Skeletal muscle cell (primary cell): ENCODE data around the gene PPFIBP2.
A peak's percentile ranks its signal among the peaks of the same experiment; 100 is the strongest.
"Not testable (repeated sequence)": the region's sequence is repeated elsewhere in the genome, so short reads cannot be mapped to it uniquely, and the experiment has no call there.

Source experiments
- DNase-seq: peaks from one replicate; pipeline ENCODE4 v3.0.0-alpha.2; 2010; ENCODE audit warnings: low read depth
- H3K4me3 ChIP-seq: 2 replicates; pipeline ENCODE4 v1.5.1; 2011; ENCODE audit warnings: low read depth, mild to moderate bottlenecking, control low read depth, low read length, moderate library complexity

The PPFIBP2 gene

DNA sequence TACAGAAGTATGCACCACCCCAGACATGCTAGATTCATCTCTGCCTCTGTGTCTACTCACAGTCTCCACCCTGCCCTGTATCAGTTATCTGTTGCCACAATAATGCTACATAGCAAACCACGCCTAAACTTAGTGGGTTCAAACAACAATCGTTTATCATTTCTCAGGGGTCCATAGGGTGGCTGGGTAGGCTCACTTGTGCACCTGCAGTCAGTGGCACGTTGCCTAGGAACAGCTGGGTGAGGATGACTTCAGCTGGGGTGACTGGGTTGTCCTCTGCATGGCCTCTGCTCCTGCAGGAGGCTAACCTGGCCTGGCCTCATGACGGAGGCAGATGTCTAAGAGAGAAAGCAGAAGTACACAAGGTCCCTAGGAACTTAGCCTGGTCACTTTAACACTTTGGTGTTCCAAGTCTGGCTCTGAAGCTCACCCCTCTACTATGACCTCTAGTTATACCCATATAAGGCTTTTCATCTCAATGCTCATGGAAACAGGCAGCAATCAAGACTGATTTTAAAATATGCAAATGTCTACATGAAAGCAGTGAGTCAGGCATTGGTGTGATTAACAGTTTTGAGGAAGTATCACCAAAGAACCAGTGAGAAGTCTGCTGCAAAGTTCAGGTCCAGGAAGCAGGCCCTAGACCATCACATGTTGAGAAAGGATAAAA, 17.8 kb upstream of the PPFIBP2 start:
- DNase-seq = no peak

DNA sequence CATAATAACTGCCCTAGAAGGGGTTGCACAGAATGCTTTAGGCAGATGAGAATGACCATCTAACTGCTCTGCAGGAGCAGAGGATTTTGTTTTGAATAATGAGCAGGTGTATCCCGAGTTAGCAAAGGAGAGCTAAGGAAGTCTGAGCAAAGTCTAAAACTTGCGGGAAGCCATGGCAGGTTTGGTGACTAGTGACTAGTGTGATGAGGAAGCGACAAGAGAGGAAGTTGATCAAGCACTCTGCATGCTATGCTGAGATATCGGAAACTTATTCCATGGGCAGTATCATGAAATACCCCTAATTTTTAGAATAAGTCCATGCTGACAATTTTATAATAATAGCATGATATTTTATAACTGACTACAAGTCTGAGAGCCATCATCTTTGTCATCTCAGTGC, 15.6 kb upstream of the PPFIBP2 start:
- no peak overlapping the region for H3K4me3 ChIP-seq

More for the DNA sequence above, 17.8 kb upstream of the PPFIBP2 start:
- no peak overlapping the region for H3K4me3 ChIP-seq

DNA sequence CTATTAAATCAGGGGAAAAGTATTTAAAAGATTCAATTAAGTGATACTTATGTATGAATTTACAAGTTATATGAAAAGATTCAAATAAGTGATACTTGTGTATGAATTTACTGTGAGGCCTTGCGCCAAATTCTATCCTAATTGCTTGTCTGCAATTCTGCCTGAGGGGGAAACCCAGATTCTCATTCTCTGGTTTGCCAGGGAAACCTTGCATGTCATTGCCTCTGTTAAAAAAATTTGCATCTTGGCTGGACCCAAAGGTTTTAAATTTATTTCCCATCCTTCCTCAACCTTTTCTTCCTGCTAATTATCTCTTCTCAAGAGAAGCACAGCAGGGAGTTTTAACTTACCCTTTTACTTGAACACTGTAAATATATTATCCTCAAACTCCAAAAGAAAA, 14.7 kb upstream of the PPFIBP2 start:
- DNase-seq = no peak
- no peak overlapping the region for H3K4me3 ChIP-seq

More for the DNA sequence above, 15.6 kb upstream of the PPFIBP2 start:
- DNase-seq = no peak

DNA sequence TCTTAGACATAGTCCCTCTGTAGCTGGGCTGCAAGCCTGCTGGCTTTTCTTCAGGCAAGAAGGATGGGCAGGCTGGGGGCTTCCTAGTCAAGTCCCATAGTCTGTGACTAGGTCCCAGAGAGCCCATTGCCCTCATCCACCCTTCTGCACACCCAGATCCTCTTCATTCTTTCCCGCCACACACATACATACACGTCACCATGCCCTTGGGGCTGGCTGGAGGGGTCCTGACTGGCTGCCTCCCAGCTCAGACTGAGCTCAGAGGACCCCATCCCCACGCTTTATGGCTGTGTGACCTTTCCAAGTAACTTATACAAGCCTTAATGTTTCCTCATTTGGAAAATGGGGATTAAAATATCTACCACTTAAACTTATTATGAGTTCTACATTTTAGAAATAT, 13.5 kb upstream of the PPFIBP2 start:
- H3K4me3 ChIP-seq = no peak overlapping the region

DNA sequence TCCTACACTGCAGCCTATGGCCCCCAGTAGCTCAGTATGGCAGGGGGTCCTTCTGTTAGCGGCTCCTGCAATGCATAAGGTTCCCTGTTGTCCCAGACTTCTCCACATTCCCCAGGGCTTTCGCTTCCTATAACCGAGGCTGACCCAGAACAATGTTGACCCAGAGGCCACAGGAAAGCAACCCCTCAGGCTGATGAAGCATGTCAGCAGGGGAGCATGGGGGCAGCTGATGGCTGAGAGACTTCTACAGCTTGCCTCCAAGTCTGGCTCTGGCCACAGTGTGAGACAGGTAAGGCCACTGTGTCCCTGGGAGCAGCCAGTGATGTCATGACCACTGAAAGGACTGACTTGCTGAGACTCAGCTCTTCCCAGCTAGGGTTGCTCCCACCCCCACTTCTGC, 12.5 kb upstream of the PPFIBP2 start:
- DNase-seq = no peak
- H3K4me3 ChIP-seq = no peak overlapping the region

More for the DNA sequence above, 13.5 kb upstream of the PPFIBP2 start:
- no peak for DNase-seq

DNA sequence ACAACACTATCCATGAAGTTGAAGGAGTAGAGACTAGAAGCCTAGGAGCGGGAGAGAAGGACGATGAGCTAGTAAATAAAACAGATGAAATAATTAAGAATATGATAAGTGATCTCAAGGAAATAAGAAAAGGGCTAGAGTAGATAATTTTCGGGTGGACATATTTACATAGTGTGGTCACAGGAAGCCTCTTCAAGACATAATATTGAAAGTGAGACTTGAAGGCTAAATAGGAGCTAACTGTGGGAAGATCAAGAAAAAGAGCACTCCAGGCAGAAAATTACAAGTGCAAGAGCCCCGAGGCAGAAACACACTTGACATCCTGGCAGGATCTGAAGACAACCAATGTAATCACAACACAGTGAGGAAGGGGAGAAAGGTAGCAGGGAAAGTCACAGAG, 11.9 kb upstream of the PPFIBP2 start:
- no peak for DNase-seq
- no peak overlapping the region for H3K4me3 ChIP-seq

DNA sequence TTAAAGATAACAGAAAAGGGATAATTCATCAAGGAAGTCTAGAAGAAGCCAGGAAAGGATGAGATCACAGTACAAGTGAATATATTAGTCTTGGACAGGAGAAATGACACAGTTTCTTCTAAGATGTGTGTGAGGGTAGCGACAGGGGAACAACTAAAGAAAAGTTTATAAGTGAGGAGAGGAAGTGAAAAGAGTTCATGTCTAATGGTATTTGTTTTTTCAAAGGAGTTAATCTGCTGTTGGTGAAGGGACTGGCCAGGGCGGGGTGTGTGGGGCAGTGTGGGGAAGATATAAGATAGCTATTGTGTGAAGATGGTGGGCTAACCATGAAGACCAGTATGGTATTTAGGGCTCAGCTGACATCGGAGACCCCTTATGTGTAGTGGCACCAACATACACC, 7.6 kb upstream of the PPFIBP2 start:
- no peak for DNase-seq
- no peak overlapping the region for H3K4me3 ChIP-seq

DNA sequence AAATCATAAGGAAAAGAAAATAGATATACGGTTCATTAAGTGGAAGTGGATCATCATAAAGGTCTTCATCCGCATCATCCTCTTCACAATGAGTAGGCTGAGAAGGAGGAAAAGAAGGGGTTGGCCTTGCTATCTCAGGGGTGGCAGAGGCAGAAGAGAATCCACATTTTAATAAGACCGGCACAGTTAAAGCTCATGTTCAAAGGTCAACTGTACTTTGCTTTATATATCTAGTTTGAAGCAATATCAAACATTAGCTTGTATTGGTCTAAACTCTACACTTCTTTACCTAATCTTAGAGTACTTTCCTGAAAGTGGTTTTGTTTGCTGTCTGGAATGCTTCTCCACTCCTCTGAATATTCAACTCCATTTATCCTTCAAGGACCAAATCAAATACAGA, 5.7 kb upstream of the PPFIBP2 start:
- H3K4me3 ChIP-seq = no peak overlapping the region
- no peak for DNase-seq

DNA sequence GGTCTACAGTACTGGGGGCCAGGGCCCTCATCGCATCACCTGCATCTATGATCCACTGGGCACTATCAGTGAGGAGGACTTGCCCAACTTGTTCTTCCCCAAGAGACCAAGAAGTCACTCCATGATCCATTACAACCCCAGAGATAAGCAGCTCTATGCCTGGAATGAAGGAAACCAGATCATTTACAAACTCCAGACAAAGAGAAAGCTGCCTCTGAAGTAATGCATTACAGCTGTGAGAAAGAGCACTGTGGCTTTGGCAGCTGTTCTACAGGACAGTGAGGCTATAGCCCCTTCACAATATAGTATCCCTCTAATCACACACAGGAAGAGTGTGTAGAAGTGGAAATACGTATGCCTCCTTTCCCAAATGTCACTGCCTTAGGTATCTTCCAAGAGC, 3.8 kb upstream of the PPFIBP2 start:
- no peak for DNase-seq

DNA sequence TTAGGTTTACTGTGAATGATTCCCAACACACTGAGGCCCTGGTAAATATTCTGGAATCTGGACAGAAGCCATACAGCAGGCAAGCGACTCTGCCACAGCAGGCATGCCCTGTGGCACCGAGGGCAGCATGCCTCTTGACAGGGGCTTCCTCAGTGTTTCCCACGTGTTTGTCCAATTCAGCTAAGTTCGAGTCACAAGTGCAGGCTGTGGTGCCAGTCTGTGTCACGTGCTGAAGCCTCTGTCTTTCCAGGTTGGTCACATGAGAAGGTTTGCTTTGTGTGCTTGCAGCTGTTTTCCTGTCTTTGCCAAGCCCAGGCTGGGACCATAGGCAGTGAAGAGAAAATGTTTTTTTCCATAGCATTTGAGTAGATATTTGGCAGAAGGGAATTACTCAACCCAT, 2.4 kb upstream of the PPFIBP2 start:
- DNase-seq = no peak
- no peak overlapping the region for H3K4me3 ChIP-seq

More for the DNA sequence above, 3.8 kb upstream of the PPFIBP2 start:
- H3K4me3 ChIP-seq = no peak overlapping the region

DNA sequence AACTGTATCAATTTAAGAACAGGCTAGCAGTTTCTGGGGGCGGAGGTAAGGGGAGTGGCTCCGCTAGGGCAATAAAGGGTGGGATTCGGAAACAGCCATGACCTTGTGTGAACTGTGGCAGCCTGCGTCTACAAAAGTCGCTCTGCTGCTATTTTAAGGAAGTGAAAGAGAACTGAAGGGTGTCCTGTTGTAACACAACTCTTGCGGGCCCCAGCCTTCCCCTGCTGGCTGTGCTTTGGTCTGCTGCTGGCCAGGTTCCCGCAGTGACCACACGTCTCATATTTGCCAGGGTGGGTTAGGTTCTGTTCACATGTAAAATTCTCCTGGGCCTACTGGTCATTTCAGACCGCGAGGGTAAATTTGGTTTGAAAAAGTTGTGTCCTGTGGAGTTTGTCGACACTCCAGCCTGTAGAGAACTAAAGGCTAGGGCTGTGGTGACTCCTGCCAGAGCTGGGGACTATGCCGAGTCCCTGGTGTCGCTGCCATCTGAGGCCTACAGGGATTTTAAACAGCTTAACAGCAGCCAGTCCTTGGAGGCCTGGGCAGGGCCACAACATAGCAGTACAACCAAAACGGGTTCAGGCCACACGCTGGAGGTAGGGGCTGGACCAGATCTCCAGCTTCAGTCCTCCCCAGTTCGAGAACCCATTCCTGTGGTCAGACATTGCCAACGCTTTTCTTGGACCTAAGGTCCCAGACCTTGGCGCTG, 1.1 kb upstream of the PPFIBP2 start:
- no peak for DNase-seq
- peak overlapping the region; percentile 64 for H3K4me3 ChIP-seq

DNA sequence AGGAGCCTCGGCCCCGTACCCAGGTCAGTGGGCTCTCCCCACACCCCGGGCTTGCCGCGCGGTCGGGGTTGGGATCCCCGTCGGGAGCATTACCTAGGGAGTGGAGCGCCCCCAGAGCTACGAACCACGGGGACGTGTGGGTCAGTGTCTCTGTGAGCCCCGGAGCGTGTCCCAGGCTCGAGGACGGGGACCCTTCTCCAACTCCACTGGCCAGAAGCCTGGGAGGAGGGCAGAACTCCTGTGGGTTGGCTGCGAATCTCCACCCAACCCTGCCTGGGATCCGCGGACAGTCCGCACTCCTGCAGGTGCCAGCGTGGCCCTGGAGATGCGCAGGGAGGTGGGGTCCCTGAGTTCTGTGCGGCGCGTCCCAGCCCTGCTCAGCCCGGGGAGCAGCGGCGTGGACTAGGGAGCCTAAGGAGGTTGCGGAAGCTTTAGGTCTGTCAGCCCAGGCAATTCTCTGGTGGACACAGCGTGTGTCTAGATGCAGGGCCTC, 346 bp downstream of the PPFIBP2 start:
- DNase-seq = no peak

DNA sequence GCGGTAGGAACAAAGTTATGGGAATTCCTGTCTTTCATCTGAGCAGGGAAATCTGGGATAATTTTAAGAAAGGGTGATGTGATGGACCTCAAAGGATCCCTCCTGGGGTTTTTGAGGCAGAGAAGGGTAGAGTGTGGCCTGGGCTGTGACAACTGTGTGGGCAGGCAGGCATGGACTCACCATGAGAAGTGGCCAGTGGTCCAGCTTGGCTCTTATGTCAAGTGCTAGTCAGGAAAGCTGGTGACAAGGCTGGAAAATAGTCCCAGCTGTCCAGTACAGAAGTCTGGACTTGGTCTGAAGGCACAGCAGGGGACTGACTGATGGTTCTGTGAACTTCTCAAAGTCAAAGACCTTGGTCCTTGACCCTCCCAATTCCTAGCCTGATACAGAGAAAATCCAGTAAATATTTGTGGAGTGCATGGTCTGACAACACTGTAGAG, 1.7 kb downstream of the PPFIBP2 start:
- H3K4me3 ChIP-seq = no peak overlapping the region
- no peak for DNase-seq

More for the DNA sequence above, 346 bp downstream of the PPFIBP2 start:
- H3K4me3 ChIP-seq = peak overlapping the region; percentile 64

DNA sequence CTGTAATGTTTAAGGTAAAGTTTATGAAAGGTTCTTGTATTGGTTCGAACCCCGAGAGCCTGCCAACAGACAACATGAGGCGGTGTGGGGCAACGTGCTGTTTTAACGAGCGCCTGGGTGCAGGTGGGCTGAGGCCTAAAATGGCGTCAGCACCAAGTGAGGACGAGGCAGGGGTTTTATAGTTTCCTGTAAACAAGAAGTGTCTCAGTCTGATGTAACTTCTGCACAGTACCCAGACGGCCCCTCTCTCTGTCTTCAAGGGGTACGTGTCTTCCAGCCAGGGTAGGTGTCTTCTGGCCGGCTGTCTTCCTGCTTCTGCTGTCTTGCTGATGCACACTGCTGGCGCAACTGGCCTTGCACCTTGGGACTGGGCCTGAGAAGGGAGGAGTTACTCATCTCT, 2.7 kb downstream of the PPFIBP2 start:
- no peak for DNase-seq
- no peak overlapping the region for H3K4me3 ChIP-seq

DNA sequence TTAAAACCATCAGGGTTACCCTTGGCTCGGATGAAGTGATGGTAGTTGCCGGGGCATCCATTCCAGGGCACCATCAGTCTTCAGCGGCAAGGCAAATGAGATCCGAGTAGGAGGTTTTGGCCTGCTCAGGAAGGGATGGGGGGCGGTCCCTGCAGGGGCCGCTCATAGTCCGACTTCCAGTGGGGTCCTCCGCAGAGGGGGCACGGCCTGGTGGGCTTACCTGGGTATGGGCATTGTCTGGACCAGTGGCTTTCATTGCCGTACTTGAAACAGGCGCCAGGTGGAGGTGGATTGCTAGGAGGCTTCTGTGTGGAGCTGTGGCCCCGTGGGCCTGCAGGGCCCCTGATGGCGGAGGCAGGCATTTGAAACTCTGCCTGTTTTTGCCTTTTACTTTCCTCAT, 3.9 kb downstream of the PPFIBP2 start:
- not testable (repeated sequence) for DNase-seq, H3K4me3 ChIP-seq

DNA sequence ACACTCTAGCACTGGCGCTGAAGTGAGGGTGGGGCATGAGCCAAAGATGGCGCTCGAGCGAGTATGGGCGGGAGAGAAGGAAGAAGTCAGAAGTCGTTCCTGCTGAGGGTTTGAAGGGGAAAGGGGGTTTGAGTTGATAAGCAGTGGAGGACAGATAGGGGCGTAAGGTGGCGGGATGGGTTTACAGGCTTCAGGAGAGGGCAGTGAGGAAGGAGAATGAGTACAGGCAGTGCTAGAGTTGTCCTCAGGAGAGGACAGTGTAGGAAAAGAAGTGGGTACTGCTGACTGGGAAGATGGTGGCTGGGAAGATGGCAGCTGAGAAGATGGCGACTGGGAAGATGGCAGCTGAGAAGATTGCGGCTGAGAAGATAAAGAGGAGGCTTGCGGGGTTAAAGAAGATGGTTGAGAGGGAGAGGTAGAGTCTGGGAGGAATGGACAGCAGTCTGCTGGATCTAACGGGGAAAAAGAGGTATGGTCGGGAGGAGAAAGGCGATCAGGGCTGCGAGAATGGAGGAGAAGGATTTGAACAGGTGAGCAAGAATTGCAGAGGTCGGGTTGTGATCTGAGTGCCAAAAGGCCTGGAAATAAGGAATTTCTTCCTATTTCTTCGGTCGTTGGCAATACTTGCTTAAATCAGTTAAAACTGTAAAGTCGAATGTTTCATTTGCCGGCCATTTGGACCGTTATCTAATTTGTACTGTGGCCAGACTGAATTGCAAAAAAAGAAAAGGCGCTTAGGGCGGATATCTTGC, 5.2 kb downstream of the PPFIBP2 start:
- H3K4me3 ChIP-seq = no peak overlapping the region
- no peak for DNase-seq

DNA sequence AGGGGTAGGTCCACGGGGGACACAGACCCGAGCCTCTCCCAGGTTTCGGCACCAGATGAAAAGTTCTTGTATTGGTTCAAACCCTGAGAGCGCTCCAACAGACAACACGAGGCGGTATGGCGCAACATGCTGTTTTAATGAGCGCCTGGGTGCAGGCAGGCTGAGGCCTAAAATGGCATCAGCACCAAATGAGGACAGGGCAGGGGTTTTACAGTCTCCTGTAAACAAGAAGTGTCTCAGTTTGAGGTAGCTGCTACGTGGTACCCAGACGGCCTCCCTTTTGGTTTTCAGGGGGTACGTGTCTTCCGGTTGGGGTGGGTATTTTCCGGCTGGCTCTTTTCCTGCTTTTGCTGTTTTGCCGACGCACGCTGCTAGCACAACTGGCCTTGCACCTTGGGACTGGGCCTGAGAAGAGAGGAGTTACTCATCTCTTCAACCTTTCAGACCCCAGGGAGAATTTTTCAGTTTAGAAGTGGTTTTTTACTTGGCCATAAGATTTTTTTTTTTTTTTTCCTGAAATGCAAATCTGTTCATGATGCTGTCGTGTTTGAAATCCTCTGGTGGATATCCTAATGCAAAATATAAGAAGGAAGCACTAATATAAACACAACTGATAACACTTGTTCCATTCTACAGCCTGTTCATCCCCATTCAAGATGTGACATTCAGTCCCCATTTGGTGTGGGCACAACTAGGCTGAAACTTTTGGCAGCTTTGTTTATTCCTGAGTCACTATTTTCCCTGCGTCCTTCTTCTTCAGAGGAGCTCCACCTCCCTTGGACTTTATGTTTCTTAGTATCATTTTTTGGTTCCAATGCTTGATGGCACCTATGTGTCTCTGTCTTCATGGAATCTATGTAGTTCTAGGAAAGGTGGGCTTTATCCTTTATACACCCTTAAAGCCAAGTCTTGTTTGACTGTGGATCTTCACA, 6.5 kb downstream of the PPFIBP2 start:
- no peak for DNase-seq
- H3K4me3 ChIP-seq = no peak overlapping the region

DNA sequence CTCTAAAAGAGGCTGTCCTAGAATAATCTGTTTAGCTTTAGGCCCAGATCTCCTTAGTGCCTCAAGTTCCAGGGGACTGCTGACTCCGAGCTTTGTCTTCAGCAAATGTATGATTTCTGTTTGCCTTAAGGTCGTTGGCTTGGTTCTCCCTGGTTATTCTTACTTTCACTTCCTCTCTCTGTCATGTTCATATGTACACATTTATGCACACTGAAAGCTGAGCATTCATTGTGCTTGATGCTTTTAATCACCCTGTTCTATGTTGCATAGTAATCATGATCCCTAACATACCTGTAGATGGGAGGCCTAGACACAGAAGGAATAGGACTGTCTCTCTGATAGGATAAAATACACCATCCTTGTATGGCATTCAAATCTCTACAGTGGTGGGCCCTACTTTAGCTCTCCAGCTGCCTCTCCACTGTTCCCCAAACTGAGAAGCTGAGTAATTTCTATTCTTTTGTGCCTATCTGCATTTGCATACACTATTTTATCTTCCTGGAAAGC, 7.2 kb downstream of the PPFIBP2 start:
- H3K4me3 ChIP-seq = no peak overlapping the region
- DNase-seq = no peak

DNA sequence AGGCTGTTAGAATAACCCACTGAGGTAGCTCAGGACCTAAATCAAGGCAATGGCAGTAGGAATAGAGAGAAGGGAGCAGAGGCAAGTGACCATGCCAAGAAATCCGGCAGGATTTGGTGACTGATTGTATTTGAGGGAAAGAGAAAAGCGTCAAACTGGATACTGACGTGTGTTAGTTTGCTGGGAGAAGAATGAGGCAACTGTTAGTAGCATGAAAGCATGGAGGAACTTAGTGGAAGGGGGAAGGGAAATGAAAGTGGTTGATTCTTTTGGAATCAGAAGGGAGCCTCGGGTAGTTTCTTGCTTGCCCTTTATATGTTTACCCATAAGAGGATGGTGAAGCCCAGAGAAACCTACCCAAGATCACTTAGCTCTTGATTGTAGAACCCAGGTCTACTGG, 8.3 kb downstream of the PPFIBP2 start:
- no peak for DNase-seq
- H3K4me3 ChIP-seq = no peak overlapping the region
